HL-60 (cell line): ENCODE data around the gene KRT86.

Experiments used
- DNase-seq, 2 experiments: peaks; one replicate each; pipeline ENCODE4 v3.0.0-alpha.2; 2010 to 2020; ENCODE audit warnings: low read depth in 1 of 2, low spot score in 1 of 2
- H3K27ac ChIP-seq: fragments of 250-450 bp; sonication (Bioruptor Pico); replicated peaks from 2 replicates; pipeline ENCODE4 v1.5.1; 2020; ENCODE audit warnings: mild to moderate bottlenecking, moderate library complexity
- H3K27me3 ChIP-seq: fragments of 250-450 bp; sonication (Bioruptor Pico); 2 replicates; pipeline ENCODE4 v1.5.1; 2021; ENCODE audit warnings: mild to moderate bottlenecking, moderate library complexity; ENCODE audit not compliant: insufficient read depth, poor library complexity, severe bottlenecking
- H3K4me3 ChIP-seq: replicated peaks from 2 replicates; pipeline ENCODE4 v1.5.1; 2011; ENCODE audit warnings: mild to moderate bottlenecking, control low read depth, low read length; ENCODE audit not compliant: insufficient read depth
- CTCF ChIP-seq: IDR thresholded peaks from one replicate; pipeline ENCODE4 v1.5.1; 2011; ENCODE audit warnings: low read length, control low read depth, inconsistent platforms; ENCODE audit not compliant: insufficient read depth
- GABPA ChIP-seq: IDR thresholded peaks from 2 replicates; pipeline ENCODE4 v1.6.1; 2012; ENCODE audit warnings: low read depth
- POLR2AphosphoS5 ChIP-seq: IDR thresholded peaks from 2 replicates; pipeline ENCODE4 v1.6.1; 2012; ENCODE audit warnings: low read depth
- REST ChIP-seq: IDR thresholded peaks from 2 replicates; pipeline ENCODE4 v1.6.1; 2012; ENCODE audit warnings: low read depth; ENCODE audit not compliant: insufficient replicate concordance
- SPI1 ChIP-seq: IDR thresholded peaks from 2 replicates; pipeline ENCODE4 v1.6.1; 2012; ENCODE audit warnings: low read depth, mild to moderate bottlenecking, borderline replicate concordance
- long read RNA-seq: library from polyadenylated mRNA; unstranded; transcript quantifications from one replicate; pipeline ENCODE4 v2.0.0, GENCODE V29; 2020

Gene KRT86
- long read RNA-seq, partial matches to known transcripts, result 2 of 2 reads
- long read RNA-seq, other reads (novel, unspliced or antisense), result 0 of 2 reads

GRCh38 chr12:52274521-52275120, at the start of gene KRT86:
Gene KRT86 (plus strand): TSS chr12:52274645. CDS start chr12:52301917, 27,272 bp downstream.
- peaks cover 12% of the 10 kb centered on the region for H3K27me3 ChIP-seq
- no peak within 1 kb of the TSS for H3K4me3 ChIP-seq
- TF ChIP-seq SPI1, result no peak
- TF ChIP-seq REST, result no peak
- no peak for TF ChIP-seq GABPA
- no peak for TF ChIP-seq POLR2AphosphoS5
- no peak for TF ChIP-seq CTCF
- no peak for DNase-seq
- H3K27ac ChIP-seq, result no peak within 1 kb of the TSS

DNA sequence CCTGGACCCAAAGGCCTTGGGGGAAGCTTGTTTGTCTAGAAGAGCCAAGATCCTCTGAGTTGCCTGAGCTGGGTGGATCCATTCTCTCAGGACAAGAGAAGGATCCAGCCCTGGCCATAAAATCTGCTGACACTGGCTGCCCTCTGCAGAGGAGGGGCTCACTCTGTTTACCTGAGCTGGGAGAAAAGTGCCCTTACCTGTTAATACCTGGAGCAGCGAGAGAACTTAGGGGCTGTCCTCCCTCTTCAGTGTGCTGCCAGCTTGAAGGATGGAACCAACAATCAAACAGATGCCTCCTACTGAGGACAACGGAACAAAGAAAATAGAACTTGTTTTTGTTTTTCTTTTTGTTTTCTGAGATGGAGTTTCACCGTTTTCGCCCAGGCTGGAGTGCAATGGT, 48.7 kb upstream of the KRT86 start:
- peaks cover 3% of the 10 kb centered on the region for H3K27me3 ChIP-seq
- no peak for DNase-seq
- no peak overlapping the region for H3K27ac ChIP-seq
- no peak overlapping the region for H3K4me3 ChIP-seq
- no peak for TF ChIP-seq CTCF
- no peak for TF ChIP-seq GABPA
- TF ChIP-seq POLR2AphosphoS5, result no peak

DNA sequence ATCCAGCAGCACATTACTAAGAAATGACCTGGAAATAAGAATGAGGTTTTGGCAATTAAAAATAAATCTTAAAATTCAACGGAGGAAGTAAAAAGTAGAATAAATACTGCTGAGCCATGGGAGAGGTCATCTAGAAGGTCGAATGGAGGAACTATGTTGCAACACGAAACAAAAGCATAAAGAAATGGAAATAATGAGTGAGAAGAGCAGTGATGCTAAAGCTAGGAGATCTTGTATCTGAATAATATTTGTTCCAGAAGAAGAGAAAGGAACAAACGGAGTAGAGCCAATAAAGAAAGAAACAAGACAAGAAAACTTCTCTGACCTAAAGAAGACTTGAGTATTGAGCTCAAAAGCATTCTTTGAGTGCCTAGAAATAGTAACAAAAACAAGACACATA, 48.0 kb upstream of the KRT86 start:
- Histone ChIP-seq H3K27me3 (peaks cover 3% of the 10 kb centered on the region), H3K4me3 (no peak overlapping the region), H3K27ac (no peak overlapping the region)
- TF ChIP-seq POLR2AphosphoS5, result no peak
- TF ChIP-seq GABPA, result no peak
- TF ChIP-seq CTCF, result no peak
- TF ChIP-seq REST, result no peak
- TF ChIP-seq SPI1, result no peak
- no peak for DNase-seq
